NOMO-1 treated with DMSO at 0.1 percent for 48 hours (cell line): Measurements from ENCODE around the gene AKR1E2.

Experiments
- DNase-seq: peaks from one replicate; lab custom pipeline; 2025; ENCODE audit not compliant: unreplicated experiment; lab: John Stamatoyannopoulos, UW

Gene AKR1E2

DNA sequence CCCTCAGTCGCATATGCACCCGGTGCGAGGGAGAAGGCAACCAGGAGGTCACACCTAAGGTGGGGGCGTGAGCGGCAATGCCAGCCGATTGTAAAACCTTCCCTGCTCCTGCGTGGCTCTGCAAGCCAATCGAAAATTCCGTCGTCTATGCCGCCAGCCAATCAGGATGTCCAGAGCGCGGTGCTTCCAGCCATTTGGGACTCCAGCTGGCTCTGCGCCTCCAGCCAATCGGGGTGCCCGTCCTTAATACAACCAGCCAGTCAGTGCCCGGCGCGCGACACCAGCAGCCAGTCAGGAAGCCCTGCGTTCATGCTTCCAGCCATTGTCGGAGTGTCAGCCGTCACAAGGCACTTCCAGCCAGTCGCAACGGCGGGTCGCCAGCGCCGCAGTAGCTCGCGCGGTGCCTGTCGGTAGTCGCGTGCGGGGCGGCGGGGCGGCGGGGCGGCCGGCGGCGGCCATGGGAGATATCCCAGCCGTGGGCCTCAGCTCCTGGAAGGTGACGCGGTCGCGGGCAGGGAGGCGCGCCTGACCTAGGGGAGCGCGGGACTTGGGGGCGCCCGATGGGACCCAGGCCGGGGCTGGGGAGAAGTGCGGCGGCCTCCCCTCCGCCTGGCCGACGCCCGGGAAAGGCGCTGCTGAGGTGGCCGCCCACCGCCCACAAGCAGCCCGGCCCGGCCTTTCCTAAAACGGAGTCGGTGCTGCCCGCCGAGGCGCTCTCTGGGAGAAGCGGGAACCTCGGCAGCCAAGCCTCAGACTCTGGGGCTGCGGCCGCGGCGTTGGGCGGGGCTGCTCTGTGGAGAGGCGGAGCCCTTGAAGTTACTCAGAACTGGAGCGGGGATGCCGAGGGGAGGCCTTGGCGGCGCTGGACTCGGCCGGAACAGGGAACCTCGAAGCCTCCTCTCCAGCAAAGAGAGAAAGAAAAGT lies at the start of gene AKR1E2:
AKR1E2 (plus strand) TSS at position 340 of the 924 bp plus-strand sequence; CDS start at position 458, 118 bp downstream.
- DNase-seq = peak; percentile 80

- DNase-seq = no peak
These were observed 49.8 kb upstream of the AKR1E2 start for GRCh38 chr10:4776234-4776638.

DNA sequence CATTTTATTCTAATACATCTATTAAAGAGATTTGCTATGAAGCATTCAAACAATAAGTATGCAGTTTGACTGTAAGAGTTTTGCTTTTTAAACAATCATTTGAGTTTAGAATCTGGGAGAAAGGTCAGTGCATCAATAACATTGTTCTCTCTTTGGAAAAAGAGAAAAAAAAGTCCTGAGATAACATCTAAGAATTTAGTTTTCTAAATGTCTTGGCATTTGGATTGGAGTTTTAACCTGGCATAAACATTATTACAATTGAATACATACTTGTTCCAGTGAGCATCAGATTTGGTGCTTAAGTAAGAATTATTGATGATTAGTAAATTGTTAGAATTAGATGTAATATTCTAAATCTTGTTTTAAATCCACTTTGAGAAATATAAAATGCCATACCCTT lies 47.2 kb upstream of the AKR1E2 start:
- no peak for DNase-seq

- DNase-seq = no peak
These were observed 45.9 kb upstream of the AKR1E2 start for GRCh38 chr10:4780091-4780490.

DNA sequence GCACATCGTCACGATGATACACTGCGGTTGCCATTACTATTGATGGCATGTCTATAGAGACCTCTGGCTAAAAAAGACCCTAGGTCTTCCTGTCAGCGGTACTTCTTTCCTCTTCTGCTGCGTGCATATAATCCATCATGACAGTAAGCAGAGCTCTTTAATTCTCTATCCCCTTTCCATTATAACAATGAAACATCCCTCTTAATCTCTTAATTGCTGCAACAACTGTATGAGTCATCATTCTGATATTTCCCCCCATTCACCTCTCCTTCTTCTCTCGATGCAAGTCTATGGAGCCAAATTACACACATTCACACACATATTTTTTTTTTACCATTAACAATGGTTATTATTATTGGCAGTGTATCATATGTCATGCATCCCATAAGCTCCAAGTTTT lies 45.2 kb upstream of the AKR1E2 start:
- DNase-seq = no peak

DNA sequence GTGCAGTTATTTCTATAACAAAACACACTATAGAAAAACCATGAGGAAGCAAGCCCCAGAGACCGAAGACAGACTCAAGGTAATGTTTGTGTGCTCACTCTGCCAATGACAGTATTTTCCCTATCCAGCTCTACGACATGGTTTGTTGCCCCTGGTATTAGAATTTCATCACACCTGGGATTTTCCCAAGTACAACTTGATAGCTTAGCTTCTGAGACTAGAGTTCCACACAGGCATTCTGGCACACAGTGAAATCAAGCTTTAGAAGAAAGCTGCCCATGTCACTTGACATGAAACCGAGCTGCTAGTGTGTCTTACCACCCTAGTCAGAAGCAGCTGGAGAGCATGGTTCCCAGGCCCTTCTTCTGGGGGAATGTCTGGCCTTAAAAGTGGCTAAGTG lies 44.1 kb upstream of the AKR1E2 start:
- DNase-seq = no peak

GRCh38 chr10:4784667-4785333 lies 41.2 kb upstream of the AKR1E2 start:
- peak; percentile 56 for DNase-seq

DNA sequence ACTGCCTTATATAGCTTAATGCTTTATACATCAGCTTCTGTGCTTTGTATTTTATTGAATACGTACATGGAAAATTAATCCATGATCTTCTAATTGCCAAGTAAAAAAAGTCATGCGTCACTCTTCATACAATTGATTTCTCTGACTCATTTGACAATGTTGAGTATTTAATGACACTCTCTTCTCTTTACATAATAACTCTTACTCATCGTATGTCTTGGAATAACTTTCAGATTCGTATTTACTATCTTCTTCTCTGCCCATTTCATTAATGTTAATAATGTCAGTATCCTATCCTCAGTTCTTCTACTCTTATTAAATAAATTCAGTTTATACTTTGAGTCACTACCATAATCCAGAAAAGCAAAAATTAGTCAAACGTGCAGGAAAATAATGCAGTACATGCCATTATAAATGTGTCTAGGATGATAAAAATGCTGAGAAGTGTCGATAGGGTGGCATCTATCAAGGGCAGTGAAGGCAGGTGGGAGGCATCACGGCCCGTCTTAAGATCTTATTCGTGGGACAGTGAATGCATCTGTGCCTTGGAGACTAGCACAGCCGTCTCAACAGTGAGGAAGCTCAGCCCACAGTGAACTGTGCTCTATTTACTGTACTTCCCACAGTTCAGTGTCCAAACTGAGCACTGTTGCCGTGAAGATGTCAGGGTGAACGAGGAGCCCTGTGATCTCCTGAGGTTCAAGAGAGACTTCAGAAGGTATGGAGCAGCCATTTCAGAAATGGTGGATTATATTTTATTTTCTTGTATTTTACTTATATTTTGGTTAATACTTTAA lies 39.8 kb upstream of the AKR1E2 start:
- no peak for DNase-seq

GRCh38 chr10:4790045-4790444 lies 36.0 kb upstream of the AKR1E2 start:
- no peak for DNase-seq

GRCh38 chr10:4790922-4791321 lies 35.1 kb upstream of the AKR1E2 start:
- no peak for DNase-seq

- no peak for DNase-seq
These were observed 33.6 kb upstream of the AKR1E2 start for GRCh38 chr10:4792381-4792780.

GRCh38 chr10:4801405-4801804 lies 24.6 kb upstream of the AKR1E2 start:
- DNase-seq = no peak

- no peak for DNase-seq
These were observed 23.1 kb upstream of the AKR1E2 start for GRCh38 chr10:4802711-4803487.

DNA sequence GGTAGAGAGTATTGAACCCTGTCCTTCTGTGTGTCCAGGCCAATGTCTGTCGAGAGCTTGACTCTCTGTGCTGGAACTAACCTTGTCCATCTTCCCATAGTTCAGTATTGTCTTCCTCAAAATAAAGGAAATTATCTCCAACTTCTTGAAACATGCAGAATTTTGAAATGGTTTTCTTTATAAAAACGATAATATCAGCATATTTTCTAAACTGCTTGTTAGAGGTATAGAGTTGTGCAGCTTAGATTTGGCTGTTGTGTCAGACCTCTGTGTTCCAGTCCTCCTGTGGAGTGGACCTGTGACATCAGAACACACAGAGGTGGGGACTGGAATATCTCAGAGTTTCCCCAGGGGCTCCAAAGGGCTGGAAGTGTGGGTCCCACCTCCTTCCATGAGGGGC lies 22.2 kb upstream of the AKR1E2 start:
- DNase-seq = no peak

DNA sequence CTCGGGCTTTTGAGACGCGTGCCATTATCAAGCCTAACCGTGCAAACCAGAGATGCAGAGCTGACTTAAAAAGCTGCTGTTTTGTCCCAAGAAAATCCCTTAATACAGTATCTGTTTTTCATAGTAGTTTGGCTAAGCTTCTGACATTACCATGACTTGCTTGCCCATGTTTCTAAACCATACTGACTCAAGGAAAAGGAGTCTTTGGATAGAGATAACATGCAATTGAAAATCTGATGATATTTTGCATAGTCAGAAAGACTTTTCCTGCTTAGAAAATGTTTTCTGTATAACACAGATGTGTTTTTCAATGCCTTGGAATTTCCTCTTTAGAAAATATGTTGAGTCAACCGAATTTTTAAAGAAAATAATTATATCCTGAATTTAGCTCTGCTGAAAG lies 21.5 kb upstream of the AKR1E2 start:
- no peak for DNase-seq

- DNase-seq = no peak
These were observed 19.5 kb upstream of the AKR1E2 start for GRCh38 chr10:4806534-4806933.

- DNase-seq = peak; percentile 2
These were observed 18.1 kb upstream of the AKR1E2 start for GRCh38 chr10:4807761-4808507.

DNA sequence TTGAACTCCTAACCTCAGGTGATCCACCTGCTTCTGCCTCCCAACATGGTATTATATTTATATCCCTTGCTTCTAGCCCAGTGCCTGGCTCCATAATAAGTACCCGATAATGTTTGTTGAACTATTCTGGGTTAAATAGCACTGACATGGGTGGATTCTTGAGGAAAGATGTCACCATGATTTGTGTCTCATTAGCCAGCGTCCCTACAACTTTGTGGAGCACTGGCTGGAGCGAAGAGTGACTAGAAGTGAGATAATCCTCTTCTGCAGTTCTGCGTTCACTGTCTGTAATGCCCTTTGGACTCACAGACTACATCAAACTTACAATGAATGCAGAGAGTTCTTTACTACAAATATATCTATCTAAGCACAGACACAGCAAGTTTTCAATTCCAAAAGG lies 16.9 kb upstream of the AKR1E2 start:
- DNase-seq = no peak

- no peak for DNase-seq
These were observed 15.9 kb upstream of the AKR1E2 start for GRCh38 chr10:4810092-4810491.

- DNase-seq = peak; percentile 32
These were observed 14.0 kb upstream of the AKR1E2 start for GRCh38 chr10:4812046-4812445.
